Tibial artery (tissue), 4 donors: ENCODE results near the gene TUT7.

Source experiments
- DNase-seq, 2 donors: peaks; one replicate each; pipeline ENCODE4 v3.0.0-alpha.2; 2019
- H3K27ac ChIP-seq, 2 donors: fragments of 200-600 bp; sonication (generic) in 1 of 2; 1 replicate in 1 of 2; 2 replicates in 1 of 2; pipeline ENCODE4 v1.5.1; 2018 to 2019; ENCODE audit warnings: mild to moderate bottlenecking in 1 of 2
- H3K27me3 ChIP-seq, 2 donors: fragments of 200-600 bp; sonication (generic) in 1 of 2; one replicate each; pipeline versions ENCODE4 v1.5.1 to v1.6.0; 2016 to 2019
- H3K36me3 ChIP-seq, 3 donors: fragments of 200-600 bp; sonication (generic) in 2 of 3; one replicate each; pipeline ENCODE4 v1.5.1; 2016 to 2019; ENCODE audit warnings: mild to moderate bottlenecking in 2 of 3
- H3K4me1 ChIP-seq, 4 donors: fragments of 200-600 bp; sonication (generic) in 2 of 4; 1 replicate in 3 of 4; 2 replicates in 1 of 4; pipeline ENCODE4 v1.5.1; 2016 to 2019
- H3K4me3 ChIP-seq, 2 donors: fragments of 200-600 bp; sonication (generic) in 1 of 2; 1 replicate in 1 of 2; 2 replicates in 1 of 2; pipeline ENCODE4 v1.5.1; 2018 to 2019; ENCODE audit warnings: mild to moderate bottlenecking in 2 of 2
- H3K9me3 ChIP-seq, 3 donors: fragments of 200-600 bp; sonication (generic) in 1 of 3; one replicate each; pipeline ENCODE4 v1.5.1; 2016 to 2019
- CTCF ChIP-seq, 2 experiments: fragments of 200-600 bp in 1 of 2; fragments of 450-650 bp in 1 of 2; IDR thresholded peaks; one replicate each; pipeline ENCODE4 v1.5.1; 2017 to 2019; ENCODE audit warnings: antibody characterized with exemption in 2 of 2, mild to moderate bottlenecking in 1 of 2, moderate library complexity in 1 of 2
- intact Hi-C: fragments of 100-400 bp; cut with DNase I; formaldehyde crosslinking; loops from one replicate; pipeline ENCODE4 v1.15.0; 2023; ENCODE audit warnings: low total_unique reads

TUT7 gene

GRCh38 chr9:86279839-86280238 is 74.4 kb downstream of the TUT7 start:
- Histone ChIP-seq H3K4me1 (peaks cover 0 to 45% (median 28%) of the 10 kb centered on the region in 4 donors), H3K27ac (no peak overlapping the region), H3K27me3 (no peaks in the 10 kb centered on the region), H3K4me3 (no peak overlapping the region), H3K36me3 (no peaks in the 10 kb centered on the region), H3K9me3 (no peaks in the 10 kb centered on the region)
- no peak for DNase-seq
- intact Hi-C loops = loop anchor here (5.0 to 10.0 kb wide), 2 partner anchors 72 to 335 kb away; partner anchors contain the start of genes NAA35 and TUT7
- no peak for TF ChIP-seq CTCF (IDR thresholded peaks at IDR 0.05)

GRCh38 chr9:86277072-86277471 is 77.1 kb downstream of the TUT7 start:
- no peak overlapping the region for H3K27ac ChIP-seq
- H3K4me3 ChIP-seq = no peak overlapping the region
- H3K27me3 ChIP-seq = no peaks in the 10 kb centered on the region
- DNase-seq = no peak
- peaks cover 0 to 41% (median 24%) of the 10 kb centered on the region in 4 donors for H3K4me1 ChIP-seq
- peaks cover 16 to 20% (median 19%) of the 10 kb centered on the region in 3 donors for H3K36me3 ChIP-seq
- no peak for TF ChIP-seq CTCF (IDR thresholded peaks at IDR 0.05)
- intact Hi-C loops = no loop called here
- H3K9me3 ChIP-seq = no peaks in the 10 kb centered on the region

- DNase-seq = no peak
- intact Hi-C loops = no loop called here
These were observed 78.2 kb downstream of the TUT7 start for GRCh38 chr9:86275962-86276361.

GRCh38 chr9:86274821-86275643 is 79.2 kb downstream of the TUT7 start:
- Histone ChIP-seq H3K4me3 (no peak overlapping the region), H3K9me3 (no peaks in the 10 kb centered on the region), H3K27me3 (no peaks in the 10 kb centered on the region), H3K36me3 (peaks cover 30 to 32% (median 32%) of the 10 kb centered on the region in 3 donors), H3K27ac (no peak overlapping the region), H3K4me1 (peaks cover 0 to 27% (median 11%) of the 10 kb centered on the region in 4 donors)
- DNase-seq = no peak
- intact Hi-C loops = no loop called here
- TF ChIP-seq CTCF (IDR thresholded peaks at IDR 0.05) = no peak

More at GRCh38 chr9:86275962-86276361, 78.2 kb downstream of the TUT7 start:
- Histone ChIP-seq H3K9me3 (no peaks in the 10 kb centered on the region), H3K27ac (no peak overlapping the region), H3K27me3 (no peaks in the 10 kb centered on the region), H3K36me3 (peaks cover 28 to 31% (median 30%) of the 10 kb centered on the region in 3 donors), H3K4me3 (no peak overlapping the region), H3K4me1 (peaks cover 0 to 36% (median 17%) of the 10 kb centered on the region in 4 donors)
- TF ChIP-seq CTCF (IDR thresholded peaks at IDR 0.05) = no peak

- intact Hi-C loops = no loop called here
- Histone ChIP-seq H3K4me1 (peaks cover 0 to 9% (median 6%) of the 10 kb centered on the region in 4 donors), H3K4me3 (no peak overlapping the region), H3K9me3 (no peaks in the 10 kb centered on the region), H3K27ac (no peak overlapping the region), H3K27me3 (no peaks in the 10 kb centered on the region), H3K36me3 (peaks cover 30 to 41% (median 38%) of the 10 kb centered on the region in 3 donors)
- DNase-seq = no peak
- TF ChIP-seq CTCF (IDR thresholded peaks at IDR 0.05) = no peak
These were observed 82.0 kb downstream of the TUT7 start for GRCh38 chr9:86272221-86272620.
